Mesenteric fat pad (tissue), 1 donor: ENCODE results near the gene THPO. TPM values are rescaled to one million over a fixed set of nuclear protein-coding genes. Genes with fewer than 3 reads are reported as not detected.

Source experiments
- DNase-seq: peaks from one replicate; pipeline ENCODE4 v3.0.0-alpha.2; 2020; ENCODE audit warnings: low spot score
- total RNA-seq: library from RNA; stranded (reverse); fragmentation: NEBNext Ultra II Directional; extraction: Animal tissue kit (Norgen Biotek cat#: 25700); gene quantifications from one replicate; pipeline ENCODE4 v1.2.1, GENCODE V29; 2021
- donor health status: DM: yes; HTN: yes; CAD: no.

The THPO gene
- total RNA-seq, 1 donor from 2014 or later: 1.1 TPM

- no peak for DNase-seq
Observed at GRCh38 chr3:184386047-184386806, 8.2 kb upstream of the THPO start.

DNA sequence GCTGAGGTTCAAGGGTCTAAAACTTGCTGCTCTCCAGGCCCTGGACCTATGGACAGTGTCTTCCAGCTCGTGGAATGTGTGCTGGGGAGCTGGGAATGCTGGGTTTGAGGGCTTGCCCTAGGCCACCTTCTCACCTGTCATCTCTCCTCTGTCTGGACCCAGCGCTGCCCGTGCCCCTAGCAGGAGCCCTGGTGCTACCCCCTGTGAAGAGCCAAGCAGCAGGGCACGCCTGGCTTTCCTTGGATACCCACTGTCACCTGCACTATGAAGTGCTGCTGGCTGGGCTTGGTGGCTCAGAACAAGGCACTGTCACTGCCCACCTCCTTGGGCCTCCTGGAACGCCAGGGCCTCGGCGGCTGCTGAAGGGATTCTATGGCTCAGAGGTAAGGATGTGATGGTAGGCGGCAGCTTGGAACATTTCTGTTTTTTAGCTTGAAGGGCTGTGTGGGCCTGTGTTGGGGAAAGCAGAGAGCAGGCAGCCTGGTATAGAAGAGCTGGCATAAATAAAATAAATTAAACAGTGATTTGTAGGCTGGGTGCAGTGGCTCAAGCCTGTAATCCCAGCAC is 6.9 kb upstream of the THPO start:
- no peak for DNase-seq

DNA sequence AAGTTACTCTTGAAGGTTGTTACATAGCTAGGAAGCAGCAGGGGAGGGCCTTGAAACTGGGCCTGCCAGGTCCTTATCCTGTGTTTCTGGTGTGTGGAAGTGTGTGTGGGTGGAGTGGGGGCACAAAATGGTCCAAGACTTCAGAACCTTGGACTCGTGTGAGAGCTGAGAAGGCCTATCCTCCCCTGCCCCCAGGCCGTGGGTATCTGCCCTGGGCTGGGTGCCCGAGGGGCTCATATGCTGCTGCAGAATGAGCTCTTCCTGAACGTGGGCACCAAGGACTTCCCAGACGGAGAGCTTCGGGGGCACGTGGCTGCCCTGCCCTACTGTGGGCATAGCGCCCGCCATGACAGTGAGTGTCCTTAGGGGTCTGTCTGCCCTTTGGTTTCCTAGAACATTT is 6.3 kb upstream of the THPO start:
- DNase-seq: no peak

GRCh38 chr3:184383033-184383740 is 5.2 kb upstream of the THPO start:
- DNase-seq: no peak

GRCh38 chr3:184382326-184383032 is 4.5 kb upstream of the THPO start:
- DNase-seq: no peak

- DNase-seq: no peak
Observed at GRCh38 chr3:184381261-184382224, 3.5 kb upstream of the THPO start.

DNA sequence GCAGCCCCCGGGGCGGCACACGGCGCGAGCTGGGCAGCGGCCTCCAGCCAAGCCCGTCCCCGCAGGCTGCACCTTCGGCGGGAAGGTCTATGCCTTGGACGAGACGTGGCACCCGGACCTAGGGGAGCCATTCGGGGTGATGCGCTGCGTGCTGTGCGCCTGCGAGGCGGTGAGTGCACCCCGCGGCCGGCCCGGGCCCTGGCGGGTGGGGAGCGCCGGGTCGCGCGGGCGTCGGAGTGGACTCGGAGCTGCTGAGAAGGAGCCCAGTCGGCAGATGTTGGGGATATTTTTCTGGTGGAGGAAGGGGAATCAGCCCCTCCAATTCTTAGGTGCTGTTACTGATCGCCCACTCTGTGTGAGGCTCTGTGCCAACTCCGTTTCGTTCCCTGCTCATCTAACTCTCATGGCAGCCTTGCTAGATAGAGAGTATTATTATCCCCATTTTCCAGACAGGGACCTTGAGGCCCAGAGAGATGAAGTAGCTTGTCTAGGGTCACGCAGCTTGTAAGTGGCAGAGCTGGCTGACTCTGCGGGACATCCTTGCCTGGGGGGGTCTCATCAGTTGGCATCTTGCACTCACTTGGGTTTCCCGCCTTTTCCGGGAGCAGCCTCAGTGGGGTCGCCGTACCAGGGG is 2.7 kb upstream of the THPO start:
- no peak for DNase-seq

- DNase-seq: no peak
Observed at GRCh38 chr3:184380185-184380626, 2.2 kb upstream of the THPO start.

GRCh38 chr3:184379358-184380184 is 1.6 kb upstream of the THPO start, which contains the start of gene CHRD:
TSS of gene CHRD (plus strand) at chr3:184380054. CDS start at chr3:184380319, 265 bp downstream.
- DNase-seq: no peak

- no peak for DNase-seq
Observed at GRCh38 chr3:184378651-184379357, 797 bp upstream of the THPO start.

- DNase-seq: no peak
Observed at GRCh38 chr3:184377374-184377773, 633 bp downstream of the THPO start.

DNA sequence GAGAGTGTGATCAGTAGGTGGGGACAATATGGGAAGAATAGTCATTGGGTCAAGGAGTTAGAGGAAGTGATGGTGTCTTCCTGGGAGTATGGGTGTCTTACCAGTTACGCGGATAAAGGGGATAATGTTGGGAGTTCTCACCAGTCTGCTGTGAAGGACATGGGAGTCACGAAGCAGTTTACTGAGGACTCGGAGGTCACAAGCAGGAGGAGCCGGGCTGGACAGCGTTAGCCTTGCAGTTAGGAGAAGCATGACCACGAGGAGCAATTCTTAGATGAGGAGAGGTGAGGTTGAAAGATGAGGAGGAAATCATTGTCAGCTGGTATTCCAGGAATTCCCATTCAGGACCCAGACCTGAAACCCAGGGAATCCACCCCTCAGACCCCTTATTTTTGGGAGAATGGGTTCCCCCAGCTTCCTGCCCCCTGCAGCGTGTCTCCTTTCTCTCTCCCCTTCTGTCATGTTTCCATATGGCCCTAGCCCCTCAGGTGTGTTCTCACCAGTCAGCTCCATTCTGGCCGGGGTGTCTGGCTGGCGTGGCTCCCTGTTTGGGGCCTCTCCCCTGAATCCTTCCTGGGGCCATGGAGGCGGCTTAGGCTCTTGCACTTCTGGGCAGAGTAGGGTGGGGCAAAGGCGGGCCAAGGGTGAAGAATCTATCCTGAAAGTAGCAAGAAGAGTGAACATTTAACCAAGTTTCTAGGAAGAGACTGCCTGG is 2.1 kb downstream of the THPO start:
- no peak for DNase-seq

- DNase-seq: no peak
Observed at GRCh38 chr3:184373422-184373821, 4.6 kb downstream of the THPO start.

GRCh38 chr3:184372911-184373310 is 5.1 kb downstream of the THPO start:
- no peak for DNase-seq

GRCh38 chr3:184372296-184372821 is 5.6 kb downstream of the THPO start:
- DNase-seq: no peak

DNA sequence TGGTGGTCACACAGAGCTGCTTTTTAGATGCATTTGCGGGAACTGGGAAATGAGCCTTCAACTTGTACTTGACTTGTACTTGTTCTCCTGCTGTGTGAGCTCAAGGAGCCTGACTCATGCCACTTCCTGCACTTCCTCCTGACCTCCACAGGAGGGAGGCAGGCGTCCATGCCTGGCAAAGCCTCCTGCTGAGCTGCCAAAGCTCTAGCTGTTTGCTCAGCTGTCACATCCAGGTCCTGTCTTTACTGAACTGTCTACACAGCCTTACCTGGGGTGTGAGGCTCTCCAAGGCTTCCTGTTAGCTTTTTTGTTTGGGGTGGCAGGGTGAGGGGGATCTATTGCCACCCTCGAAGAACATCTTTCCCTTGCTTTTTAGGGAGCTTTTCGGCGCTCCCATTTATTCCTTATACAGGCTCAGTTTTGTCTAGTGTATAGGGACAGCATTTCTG is 6.4 kb downstream of the THPO start:
- no peak for DNase-seq

- no peak for DNase-seq
Observed at GRCh38 chr3:184368586-184369183, 9.3 kb downstream of the THPO start.
